WTC11 (cell line): ENCODE results near the gene IPO13. TPM values are rescaled to one million over a fixed set of nuclear protein-coding genes. Genes with fewer than 3 reads are reported as not detected.

Source experiments
- ATAC-seq: fragments of 200-7000 bp; cut with Tn5 transposase; 2 replicates; pipeline ENCODE4 v1.10.0; 2021; ENCODE audit warnings: mild to moderate bottlenecking, moderate library complexity
- CTCF ChIA-PET: fragments of 300-600 bp; sonication (Branson Sonifier 250); formaldehyde crosslinking; loops from one replicate; lab custom pipeline; 2021; ENCODE audit warnings: antibody characterized with exemption; lab: Charles Lee
- POLR2A ChIA-PET: fragments of 350-600 bp; sonication (Branson Sonifier 250); formaldehyde crosslinking; loops from one replicate; lab custom pipeline; 2021; ENCODE audit warnings: antibody characterized with exemption; lab: Charles Lee
- DNase-seq: peaks from one replicate; pipeline ENCODE4 v3.0.0; 2021; ENCODE audit warnings: low spot score
- H3K27ac Mint-ChIP-seq: 2 replicates; pipeline ENCODE4 v1.8.0; 2021; ENCODE audit warnings: mixed read lengths
- H3K27me3 Mint-ChIP-seq: 2 replicates; pipeline ENCODE4 v1.8.0; 2021; ENCODE audit warnings: low read depth, mild to moderate bottlenecking, moderate library complexity, mixed read lengths
- H3K36me3 Mint-ChIP-seq: 2 replicates; pipeline ENCODE4 v1.8.0; 2021; ENCODE audit warnings: mixed read lengths
- H3K4me1 Mint-ChIP-seq: 2 replicates; pipeline ENCODE4 v1.8.0; 2022; ENCODE audit warnings: mixed read lengths
- H3K4me3 Mint-ChIP-seq: 2 replicates; pipeline ENCODE4 v1.8.0; 2021; ENCODE audit warnings: mild to moderate bottlenecking, moderate library complexity, mixed read lengths
- H3K9me3 Mint-ChIP-seq: 2 replicates; pipeline ENCODE4 v1.8.0; 2021; ENCODE audit warnings: mixed read lengths
- ATF1 ChIP-seq: sonication (generic); formaldehyde crosslinking; IDR thresholded peaks from 2 replicates; pipeline ENCODE4 v1.8.1; 2023; ENCODE audit warnings: mild to moderate bottlenecking, moderate library complexity, missing genetic modification reagents
- CBFB ChIP-seq: sonication (generic); formaldehyde crosslinking; IDR thresholded peaks from 2 replicates; pipeline ENCODE4 v1.8.1; 2022; ENCODE audit warnings: mild to moderate bottlenecking, low read depth, missing genetic modification reagents
- E2F1 ChIP-seq: sonication (generic); formaldehyde crosslinking; IDR thresholded peaks from 2 replicates; pipeline ENCODE4 v1.8.0; 2022; ENCODE audit warnings: mild to moderate bottlenecking, missing genetic modification reagents
- ESRRA ChIP-seq: sonication (generic); formaldehyde crosslinking; IDR thresholded peaks from 2 replicates; pipeline ENCODE4 v1.8.1; 2022; ENCODE audit warnings: mild to moderate bottlenecking, missing genetic modification reagents, borderline replicate concordance
- ETV6 ChIP-seq: sonication (generic); formaldehyde crosslinking; IDR thresholded peaks from 2 replicates; pipeline ENCODE4 v1.8.1; 2022; ENCODE audit warnings: mild to moderate bottlenecking, missing genetic modification reagents
- FOXP4 ChIP-seq: sonication (generic); formaldehyde crosslinking; IDR thresholded peaks from 2 replicates; pipeline ENCODE4 v1.8.0; 2022; ENCODE audit warnings: mild to moderate bottlenecking, missing genetic modification reagents
- GRHL2 ChIP-seq: fragments of 250-450 bp; sonication (Bioruptor Pico); IDR thresholded peaks from 2 replicates; pipeline ENCODE4 v1.8.0; 2022; ENCODE audit warnings: mild to moderate bottlenecking, moderate library complexity; ENCODE audit not compliant: insufficient replicate concordance, severe bottlenecking
- JAZF1 ChIP-seq: fragments of 250-450 bp; sonication (Bioruptor Pico); IDR thresholded peaks from 2 replicates; pipeline ENCODE4 v1.9.0; 2021; ENCODE audit warnings: moderate library complexity, mild to moderate bottlenecking, inconsistent platforms
- KAT7 ChIP-seq: sonication (generic); formaldehyde crosslinking; IDR thresholded peaks from 2 replicates; pipeline ENCODE4 v1.8.1; 2023; ENCODE audit warnings: missing genetic modification reagents, mild to moderate bottlenecking, borderline replicate concordance
- MXD4 ChIP-seq: fragments of 250-450 bp; sonication (Bioruptor Pico); IDR thresholded peaks from 2 replicates; pipeline ENCODE4 v1.8.0; 2021; ENCODE audit warnings: mild to moderate bottlenecking, moderate library complexity, borderline replicate concordance
- PRRX2 ChIP-seq: fragments of 250-450 bp; sonication (Bioruptor Pico); IDR thresholded peaks from 2 replicates; pipeline ENCODE4 v1.8.0; 2021; ENCODE audit warnings: mild to moderate bottlenecking
- RELA ChIP-seq: sonication (generic); formaldehyde crosslinking; IDR thresholded peaks from 2 replicates; pipeline ENCODE4 v1.8.1; 2022; ENCODE audit warnings: missing genetic modification reagents, mild to moderate bottlenecking, borderline replicate concordance
- SMAD3 ChIP-seq: sonication (generic); formaldehyde crosslinking; IDR thresholded peaks from 2 replicates; pipeline ENCODE4 v1.8.0; 2022; ENCODE audit warnings: missing genetic modification reagents, mild to moderate bottlenecking, borderline replicate concordance
- TCF7 ChIP-seq: sonication (generic); formaldehyde crosslinking; IDR thresholded peaks from 2 replicates; pipeline ENCODE4 v1.8.0; 2022; ENCODE audit warnings: mild to moderate bottlenecking, low read depth, missing genetic modification reagents, moderate library complexity
- TP53 ChIP-seq: sonication (generic); formaldehyde crosslinking; IDR thresholded peaks from 2 replicates; pipeline ENCODE4 v1.8.1; 2023; ENCODE audit warnings: mild to moderate bottlenecking, missing genetic modification reagents
- ZBTB21 ChIP-seq: sonication (generic); formaldehyde crosslinking; IDR thresholded peaks from 2 replicates; pipeline ENCODE4 v1.8.1; 2023; ENCODE audit warnings: mild to moderate bottlenecking, missing genetic modification reagents, borderline replicate concordance
- ZNF281 ChIP-seq: sonication (generic); formaldehyde crosslinking; IDR thresholded peaks from 2 replicates; pipeline ENCODE4 v1.8.0; 2023; ENCODE audit warnings: mild to moderate bottlenecking, missing genetic modification reagents
- ZNF317 ChIP-seq: sonication (generic); formaldehyde crosslinking; IDR thresholded peaks from 2 replicates; pipeline ENCODE4 v1.8.1; 2023; ENCODE audit warnings: low read depth, mild to moderate bottlenecking, moderate library complexity, missing genetic modification reagents, borderline replicate concordance
- ZNF416 ChIP-seq: fragments of 250-450 bp; sonication (Bioruptor Pico); IDR thresholded peaks from 2 replicates; pipeline ENCODE4 v1.9.0; 2021; ENCODE audit warnings: mild to moderate bottlenecking, inconsistent platforms
- ZNF425 ChIP-seq: fragments of 250-450 bp; sonication (Bioruptor Pico); conservative IDR thresholded peaks from 2 replicates; pipeline ENCODE4 v1.9.0; 2021; ENCODE audit warnings: mild to moderate bottlenecking
- total RNA-seq: library from RNA; stranded (reverse); gene quantifications from 3 replicates; pipeline ENCODE4 v1.2.3, GENCODE V29; 2021
- TF ChIP-seq, protein P1 (sequence below): fragments of 250-450 bp; sonication (Bioruptor Pico); IDR thresholded peaks from 2 replicates; pipeline ENCODE4 v1.9.0; 2021; ENCODE audit warnings: mild to moderate bottlenecking
- TF ChIP-seq, protein P2 (sequence below): sonication (generic); formaldehyde crosslinking; IDR thresholded peaks from 2 replicates; pipeline ENCODE4 v1.8.1; 2023; ENCODE audit warnings: mild to moderate bottlenecking, missing genetic modification reagents, moderate library complexity

IPO13 gene
- total RNA-seq, 1 experiment from 2014 or later: 24.2 TPM

DNA sequence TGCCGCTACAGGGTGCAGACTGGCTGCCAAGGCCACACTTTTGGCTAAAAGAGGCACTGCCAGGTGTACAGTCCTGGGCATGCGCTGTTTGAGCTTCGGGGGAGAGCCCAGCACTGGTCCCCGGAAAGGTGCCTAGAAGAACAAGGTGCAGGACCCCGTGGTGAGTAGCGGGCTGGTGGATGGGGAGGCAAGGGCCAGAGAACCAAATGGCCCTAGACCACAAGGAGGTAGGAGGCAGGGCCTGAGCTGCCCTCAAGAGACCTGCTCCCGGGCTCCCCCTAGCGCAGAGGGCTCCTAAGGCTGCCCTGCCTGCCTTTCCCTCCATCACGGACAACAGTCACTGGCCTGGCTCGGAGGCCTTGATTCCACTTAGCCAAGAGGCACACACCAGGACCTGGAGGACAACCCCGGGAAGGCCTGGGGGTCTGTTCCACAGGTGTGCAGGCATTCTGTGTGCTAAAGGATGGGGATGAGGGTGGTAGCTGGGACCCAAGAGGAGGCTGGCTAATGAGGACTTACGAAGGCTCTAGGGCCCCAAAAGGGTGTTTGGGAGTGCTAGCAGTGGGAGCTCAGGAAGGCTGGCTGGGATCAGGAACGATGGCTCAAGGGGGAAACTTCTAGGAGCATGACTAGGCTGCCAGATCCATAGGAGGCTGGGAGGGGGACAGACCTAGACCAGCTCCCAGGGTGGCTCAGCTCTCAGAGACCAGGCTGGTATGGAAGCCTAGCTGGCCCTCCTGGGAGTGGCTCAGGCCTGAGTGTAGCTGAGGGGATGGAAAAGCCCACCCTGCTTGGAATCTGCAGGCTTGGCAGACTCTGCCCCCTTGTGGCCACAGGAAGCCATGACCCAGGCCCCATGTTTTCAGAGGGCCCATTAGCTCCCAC is 12.4 kb upstream of the IPO13 start (continued):
- TF ChIP-seq, protein P1, sequence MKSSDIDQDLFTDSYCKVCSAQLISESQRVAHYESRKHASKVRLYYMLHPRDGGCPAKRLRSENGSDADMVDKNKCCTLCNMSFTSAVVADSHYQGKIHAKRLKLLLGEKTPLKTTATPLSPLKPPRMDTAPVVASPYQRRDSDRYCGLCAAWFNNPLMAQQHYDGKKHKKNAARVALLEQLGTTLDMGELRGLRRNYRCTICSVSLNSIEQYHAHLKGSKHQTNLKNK (CRISPR knock-in tag): no peak
- TF ChIP-seq MXD4 (CRISPR knock-in tag): 0 out of 2 replicates have a peak, but pooled peaks have one; percentile 41
- no peak for TF ChIP-seq TP53 (CRISPR knock-in tag)
- TF ChIP-seq ESRRA (CRISPR knock-in tag): no peak
- TF ChIP-seq PRRX2 (CRISPR knock-in tag): no peak
- 0 out of 2 replicates have a peak, but pooled peaks have one; percentile 2 for TF ChIP-seq ZBTB21 (CRISPR knock-in tag)
- TF ChIP-seq FOXP4 (CRISPR knock-in tag): no peak
- no peak for TF ChIP-seq ZNF281 (CRISPR knock-in tag)
- no peak for TF ChIP-seq ETV6 (CRISPR knock-in tag)
- TF ChIP-seq CBFB (CRISPR knock-in tag): no peak
- TF ChIP-seq TCF7 (CRISPR knock-in tag): no peak
- TF ChIP-seq E2F1: no peak
- 0 out of 2 replicates have a peak, but pooled peaks have one; percentile 47 for TF ChIP-seq ZNF416 (CRISPR knock-in tag)
- TF ChIP-seq RELA: no peak
- TF ChIP-seq ZNF425: no peak
- TF ChIP-seq SMAD3 (CRISPR knock-in tag): no peak
- no peak for TF ChIP-seq KAT7 (CRISPR knock-in tag)

DNA sequence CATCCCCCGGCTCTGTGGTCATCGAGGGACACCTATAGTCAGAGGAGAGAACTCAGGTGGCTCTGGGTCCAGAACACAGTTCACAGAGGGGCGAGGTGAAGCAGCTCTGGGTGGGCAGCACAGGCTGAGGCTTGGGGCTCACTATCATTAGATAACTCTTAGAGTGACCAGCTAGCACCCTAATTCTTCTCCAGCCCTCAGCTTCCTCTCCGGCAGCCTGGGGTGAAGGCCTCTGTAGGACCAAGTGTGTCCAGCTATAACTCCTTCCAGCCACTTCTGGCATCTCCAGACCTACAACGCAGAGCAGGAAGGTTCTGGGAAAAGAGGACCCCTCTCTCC is 11.8 kb upstream of the IPO13 start:
- Mint-ChIP-seq H3K27ac (no peak overlapping the region; the same call in 1 of the 2 replicates), H3K4me1 (peaks cover 55% of the 10 kb centered on the region), H3K27me3 (peaks cover 8% of the 10 kb centered on the region), H3K36me3 (no peaks in the 10 kb centered on the region), H3K4me3 (peak overlapping the region; percentile 84), H3K9me3 (no peaks in the 10 kb centered on the region)
- ATAC-seq (no peak), DNase-seq (no peak)
- ChIA-PET POLR2A (interaction anchor here (0.6 to 3.9 kb wide), 14 partner anchors 12 to 987 kb away, joined by 3 to 62 read pairs (median 3); partner anchors contain the start of genes ATP6V0B, IPO13, KDM4A and PTPRF), CTCF (interaction anchor here (0.6 to 11.9 kb wide), 112 partner anchors 12 to 1088 kb away, joined by 3 to 992 read pairs (median 6); partner anchors contain the start of genes ATP6V0B, B4GALT2, CCDC24 and DPH2)
- TF ChIP-seq GRHL2 (no peak), ATF1 (CRISPR knock-in tag) (no peak), RELA (no peak), ZNF317 (CRISPR knock-in tag) (no peak), FOXP4 (CRISPR knock-in tag) (no peak), SMAD3 (CRISPR knock-in tag) (no peak), ESRRA (CRISPR knock-in tag) (no peak), JAZF1 (CRISPR knock-in tag) (no peak)
- TF ChIP-seq, protein P2, sequence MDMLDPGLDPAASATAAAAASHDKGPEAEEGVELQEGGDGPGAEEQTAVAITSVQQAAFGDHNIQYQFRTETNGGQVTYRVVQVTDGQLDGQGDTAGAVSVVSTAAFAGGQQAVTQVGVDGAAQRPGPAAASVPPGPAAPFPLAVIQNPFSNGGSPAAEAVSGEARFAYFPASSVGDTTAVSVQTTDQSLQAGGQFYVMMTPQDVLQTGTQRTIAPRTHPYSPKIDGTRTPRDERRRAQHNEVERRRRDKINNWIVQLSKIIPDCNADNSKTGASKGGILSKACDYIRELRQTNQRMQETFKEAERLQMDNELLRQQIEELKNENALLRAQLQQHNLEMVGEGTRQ (CRISPR knock-in tag): no peak
